NCI-H82 (cell line): ENCODE measurements around the gene UCK2.

Experiments used
- DNase-seq: peaks from one replicate; lab custom pipeline; 2025; lab: John Stamatoyannopoulos, UW

Gene UCK2

GRCh38 chr1:165879946-165880345 is 52.5 kb downstream of the UCK2 start:
- no peak for DNase-seq

- no peak for DNase-seq
Measured at GRCh38 chr1:165880993-165881392, 53.6 kb downstream of the UCK2 start.

- DNase-seq: no peak
Measured at GRCh38 chr1:165882168-165882837, 54.9 kb downstream of the UCK2 start.

GRCh38 chr1:165883056-165883455 is 55.6 kb downstream of the UCK2 start:
- DNase-seq: no peak

- DNase-seq: no peak
Measured at GRCh38 chr1:165884009-165884689, 56.7 kb downstream of the UCK2 start.

- DNase-seq: no peak
Measured at GRCh38 chr1:165884690-165885304, 57.4 kb downstream of the UCK2 start.

- no peak for DNase-seq
Measured at GRCh38 chr1:165885305-165885694, 57.9 kb downstream of the UCK2 start.

- no peak for DNase-seq
Measured at GRCh38 chr1:165886193-165886592, 58.8 kb downstream of the UCK2 start.

GRCh38 chr1:165886983-165887382 is 59.6 kb downstream of the UCK2 start:
- DNase-seq: no peak

GRCh38 chr1:165887877-165888551 is 60.6 kb downstream of the UCK2 start:
- DNase-seq: no peak

GRCh38 chr1:165888552-165888920 is 61.1 kb downstream of the UCK2 start:
- DNase-seq: no peak

GRCh38 chr1:165890684-165891083 is 63.3 kb downstream of the UCK2 start:
- no peak for DNase-seq

- no peak for DNase-seq
Measured at GRCh38 chr1:165891111-165891860, 63.9 kb downstream of the UCK2 start.

- no peak for DNase-seq
Measured at GRCh38 chr1:165892935-165893334, 65.5 kb downstream of the UCK2 start.

- DNase-seq: no peak
Measured at GRCh38 chr1:165893507-165893906, 66.1 kb downstream of the UCK2 start.

- no peak for DNase-seq
Measured at GRCh38 chr1:165894591-165894990, 67.2 kb downstream of the UCK2 start.

- DNase-seq: no peak
Measured at GRCh38 chr1:165895451-165895871, 68.0 kb downstream of the UCK2 start.

GRCh38 chr1:165896277-165896676 is 68.9 kb downstream of the UCK2 start:
- no peak for DNase-seq

- no peak for DNase-seq
Measured at GRCh38 chr1:165897326-165898303, 70.2 kb downstream of the UCK2 start.

GRCh38 chr1:165898837-165899236 is 71.4 kb downstream of the UCK2 start:
- DNase-seq: no peak

GRCh38 chr1:165899461-165899941 is 72.1 kb downstream of the UCK2 start:
- no peak for DNase-seq
